ENCODE measurements around the gene MT1B. TPM values are rescaled to one million over a fixed set of nuclear protein-coding genes. Genes with fewer than 3 reads are reported as not detected.

MT1B gene
- total RNA-seq, 1 donor from 2014 or later = not detected

DNA sequence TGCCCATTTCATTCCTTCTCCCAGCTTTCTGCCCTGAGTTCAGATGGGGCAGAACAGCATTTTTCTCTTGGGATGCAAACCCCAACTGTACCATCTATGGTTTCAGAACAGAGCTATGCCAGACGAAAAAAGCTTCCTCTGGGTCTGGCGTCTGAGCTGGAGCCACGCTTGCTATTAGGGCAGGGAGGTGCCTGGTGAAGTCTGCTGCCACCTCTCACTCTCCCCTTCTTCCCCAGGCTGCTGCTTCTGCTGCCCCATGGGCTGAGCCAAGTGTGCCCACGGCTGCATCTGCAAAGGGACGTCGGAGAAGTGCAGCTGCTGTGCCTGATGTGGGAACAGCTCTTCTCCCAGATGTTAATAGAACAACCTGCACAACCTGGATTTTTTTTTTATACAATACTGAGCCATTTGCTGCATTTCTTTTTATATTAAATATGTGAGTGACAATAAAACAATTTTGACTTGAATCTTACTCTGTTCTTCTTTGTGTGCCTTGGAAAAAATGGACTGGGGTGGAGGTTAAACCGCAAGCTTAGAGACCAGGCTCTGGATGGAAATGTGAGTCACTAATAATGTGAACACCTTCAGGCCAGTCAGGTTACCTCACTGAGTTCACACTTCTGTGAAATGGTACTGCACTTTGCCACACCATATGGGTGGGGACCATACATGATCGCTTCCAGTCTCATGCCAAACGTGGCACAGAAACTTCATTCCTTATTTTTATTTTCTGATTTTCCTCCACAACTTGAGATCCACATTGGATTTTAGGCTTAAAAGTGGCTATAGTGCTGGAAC lies 14.9 kb upstream of the MT1B start:
- no peak for DNase-seq (ENCODE audit: low read depth)

DNA sequence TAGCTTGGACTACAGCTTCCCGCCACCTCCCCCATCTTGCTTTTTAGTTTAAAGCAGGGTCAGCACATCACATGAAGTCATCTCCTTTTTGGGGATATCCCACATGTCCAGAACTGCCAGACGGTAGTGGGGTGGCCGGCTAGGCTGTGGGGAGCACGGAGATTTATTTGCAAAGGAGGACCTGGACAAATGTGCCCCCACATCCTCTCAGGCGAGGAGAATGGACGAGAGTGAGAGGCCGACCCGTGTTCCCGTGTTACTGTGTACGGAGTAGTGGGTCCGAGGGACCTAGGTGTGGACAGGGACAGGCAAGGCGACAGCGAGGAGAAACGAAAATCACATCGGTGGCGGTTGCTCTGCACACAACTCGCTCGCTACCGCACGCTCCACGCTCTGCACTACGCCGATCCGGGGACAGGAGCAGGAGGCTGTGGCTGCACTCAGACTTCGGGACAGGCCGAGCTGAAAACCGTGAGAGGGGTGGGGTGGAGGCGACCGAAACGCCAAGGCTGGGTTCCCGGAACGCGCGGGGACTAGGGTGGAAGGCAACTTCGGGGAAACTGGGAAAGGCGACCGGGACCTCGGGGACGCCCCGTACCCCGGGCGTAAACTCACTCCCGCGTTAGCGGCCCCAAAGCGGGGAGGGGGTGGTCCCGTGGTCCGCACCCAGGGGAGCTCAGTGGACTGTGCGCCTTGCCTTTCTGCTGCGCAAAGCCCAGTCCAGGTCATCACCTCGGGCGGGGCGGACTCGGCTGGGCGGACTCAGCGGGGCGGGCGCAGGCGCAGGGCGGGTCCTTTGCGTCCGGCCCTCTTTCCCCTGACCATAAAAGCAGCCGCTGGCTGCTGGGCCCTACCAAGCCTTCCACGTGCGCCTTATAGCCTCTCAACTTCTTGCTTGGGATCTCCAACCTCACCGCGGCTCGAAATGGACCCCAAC lies 13.6 kb upstream of the MT1B start, which contains the start of gene MT1A:
Gene MT1A, plus strand, starts transcription at position 853 of the 937 bp plus-strand sequence. Its CDS starts 73 bp downstream, at position 926.
- DNase-seq (ENCODE audit: low read depth) = no peak

DNA sequence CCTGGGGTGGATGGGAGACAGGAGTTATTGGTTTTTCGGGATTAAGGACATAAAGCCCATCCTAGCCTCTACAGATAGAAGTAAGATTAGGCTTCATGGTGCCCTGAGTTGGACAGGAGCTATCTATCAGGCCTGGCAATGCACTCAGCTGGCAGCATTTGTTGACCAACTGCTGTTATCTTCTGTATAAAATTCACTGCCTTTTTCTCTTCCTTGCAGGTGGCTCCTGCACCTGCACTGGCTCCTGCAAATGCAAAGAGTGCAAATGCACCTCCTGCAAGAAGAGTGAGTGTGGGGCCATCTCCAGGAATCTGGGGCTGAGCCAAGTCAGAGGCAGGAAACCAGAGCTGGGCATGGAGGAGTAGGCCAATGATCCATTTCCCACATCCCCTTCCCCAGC lies 12.6 kb upstream of the MT1B start:
- no peak for DNase-seq (ENCODE audit: low read depth)

DNA sequence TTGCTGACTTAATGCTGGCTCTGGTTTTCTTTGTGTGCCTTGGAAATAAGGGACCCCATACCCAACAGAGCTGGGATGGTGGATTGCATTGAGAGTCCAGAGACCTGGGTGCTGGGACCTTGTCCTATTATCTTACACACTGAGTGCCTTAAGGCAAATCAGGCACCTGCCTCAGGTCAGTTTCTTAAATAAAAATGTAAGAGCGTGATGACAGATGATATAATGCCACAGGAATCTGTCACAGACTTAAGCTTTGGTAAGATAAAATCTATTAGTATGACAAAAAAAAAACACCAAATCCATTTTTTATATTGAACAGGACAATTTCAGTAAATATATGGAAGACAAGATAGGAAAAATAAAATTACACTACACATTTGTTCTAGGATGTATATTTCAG lies 11.6 kb upstream of the MT1B start:
- no peak for DNase-seq (ENCODE audit: low read depth)

DNA sequence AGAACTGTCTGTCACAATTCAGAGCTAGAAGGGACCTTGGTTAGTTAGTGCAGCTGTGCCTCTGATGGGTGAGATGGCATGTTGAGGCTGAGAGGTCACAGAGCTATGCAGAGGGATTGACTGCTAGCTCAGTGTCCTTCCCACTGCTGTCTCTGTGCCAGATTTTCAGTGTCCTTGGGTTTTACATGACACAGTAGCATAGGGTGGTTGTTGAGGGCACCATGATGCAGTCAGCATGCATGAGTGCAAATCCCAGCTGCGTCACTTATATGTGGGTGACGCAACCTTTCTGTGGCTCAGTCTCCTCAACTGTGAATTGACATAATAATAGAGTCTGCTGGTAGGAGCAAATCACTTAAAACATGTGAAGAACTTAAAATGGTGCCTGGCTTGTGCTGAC lies 10.5 kb upstream of the MT1B start:
- peak; percentile 77 for DNase-seq (ENCODE audit: low read depth)

DNA sequence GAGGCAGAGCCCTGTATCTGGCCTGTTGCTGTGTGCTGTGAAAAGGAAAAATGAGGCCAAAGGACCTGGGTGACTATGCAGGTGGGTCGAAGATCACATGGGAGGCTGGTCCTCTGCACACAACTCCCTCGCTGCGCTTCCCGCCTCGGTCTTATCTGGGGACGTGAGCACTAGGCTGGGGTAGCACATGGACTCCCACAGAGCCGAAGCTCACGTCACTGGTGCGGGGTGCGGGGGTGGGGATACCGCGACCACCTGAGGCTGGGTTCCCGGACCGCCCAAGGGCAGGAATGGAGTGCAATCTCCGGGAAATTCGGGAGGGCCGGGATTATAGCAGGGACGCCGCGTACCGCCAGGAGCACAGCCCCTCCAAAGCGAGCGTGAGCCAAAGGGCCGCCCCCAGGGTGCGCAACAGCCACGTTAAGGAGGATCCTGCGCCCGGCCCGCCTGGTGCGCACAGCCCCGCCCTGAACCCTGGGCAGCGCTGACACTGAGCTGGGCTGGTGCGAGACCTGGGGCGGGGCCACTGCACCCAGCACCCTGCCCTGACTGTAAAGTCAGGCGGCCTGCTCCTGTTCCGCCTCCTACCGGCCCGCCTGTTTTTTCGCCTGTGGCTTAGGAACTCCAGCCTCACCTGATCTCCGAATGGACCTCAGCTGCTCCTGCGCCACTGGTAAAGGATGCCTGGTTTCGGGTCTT lies 8.5 kb upstream of the MT1B start:
- peak; percentile 24 for DNase-seq (ENCODE audit: low read depth)

DNA sequence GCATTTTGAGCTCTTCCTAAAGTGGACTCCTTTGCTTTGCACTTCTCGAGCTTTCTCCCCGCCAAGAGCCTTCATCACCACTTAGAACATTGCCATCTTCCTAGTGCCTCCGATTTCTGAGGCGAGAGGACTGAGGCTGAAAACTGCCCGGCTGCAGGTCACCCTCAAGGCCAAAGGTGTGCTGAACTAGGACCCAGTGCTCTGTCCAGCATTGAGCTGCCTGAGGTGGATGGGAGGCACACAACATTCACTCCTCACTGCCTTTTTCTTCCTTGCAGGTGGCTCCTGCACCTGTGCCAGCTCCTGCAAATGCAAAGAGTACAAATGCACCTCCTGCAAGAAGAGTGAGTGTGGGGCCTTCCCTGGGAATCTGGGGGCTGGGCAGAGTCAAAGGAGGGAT lies 7.9 kb upstream of the MT1B start:
- no peak for DNase-seq (ENCODE audit: low read depth)

DNA sequence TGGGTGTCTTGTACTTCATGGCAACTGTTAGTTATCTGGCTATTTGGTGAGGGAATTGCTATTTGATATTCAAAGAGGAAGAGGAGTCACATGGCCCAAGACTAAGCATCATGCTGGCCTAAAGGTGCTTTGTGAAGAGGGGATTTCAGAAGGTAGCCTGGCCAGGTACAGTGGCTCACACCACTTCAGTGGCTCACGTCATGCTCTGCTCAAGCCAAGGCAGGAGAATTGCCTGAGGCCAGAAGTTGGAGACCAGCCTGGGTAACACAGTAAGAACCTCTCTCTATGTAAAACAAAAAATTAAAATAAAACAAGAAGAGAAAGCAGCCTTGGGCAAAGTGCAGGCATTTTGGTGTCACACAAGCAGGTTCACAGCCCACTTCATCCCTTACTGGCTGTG lies 6.4 kb upstream of the MT1B start:
- DNase-seq (ENCODE audit: low read depth) = no peak

DNA sequence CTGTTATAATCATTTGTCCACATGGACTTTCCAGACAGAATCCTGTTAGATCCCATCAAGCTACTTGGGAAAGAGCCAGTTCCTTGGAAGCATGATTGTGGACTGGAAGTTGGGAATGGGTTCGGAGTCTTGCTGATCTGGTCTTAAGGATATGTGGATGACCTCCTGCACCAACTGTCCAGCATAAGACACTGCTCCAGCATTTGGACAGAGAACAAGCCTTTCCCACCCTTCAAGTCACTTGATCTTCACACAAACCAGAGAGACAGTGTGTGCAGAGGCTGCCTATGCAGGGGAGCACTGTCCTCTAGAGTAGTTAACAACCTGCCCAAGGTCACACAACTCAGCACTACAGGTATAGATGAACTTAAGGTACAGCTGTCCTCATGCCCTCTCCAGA lies 5.8 kb upstream of the MT1B start:
- no peak for DNase-seq (ENCODE audit: low read depth)

DNA sequence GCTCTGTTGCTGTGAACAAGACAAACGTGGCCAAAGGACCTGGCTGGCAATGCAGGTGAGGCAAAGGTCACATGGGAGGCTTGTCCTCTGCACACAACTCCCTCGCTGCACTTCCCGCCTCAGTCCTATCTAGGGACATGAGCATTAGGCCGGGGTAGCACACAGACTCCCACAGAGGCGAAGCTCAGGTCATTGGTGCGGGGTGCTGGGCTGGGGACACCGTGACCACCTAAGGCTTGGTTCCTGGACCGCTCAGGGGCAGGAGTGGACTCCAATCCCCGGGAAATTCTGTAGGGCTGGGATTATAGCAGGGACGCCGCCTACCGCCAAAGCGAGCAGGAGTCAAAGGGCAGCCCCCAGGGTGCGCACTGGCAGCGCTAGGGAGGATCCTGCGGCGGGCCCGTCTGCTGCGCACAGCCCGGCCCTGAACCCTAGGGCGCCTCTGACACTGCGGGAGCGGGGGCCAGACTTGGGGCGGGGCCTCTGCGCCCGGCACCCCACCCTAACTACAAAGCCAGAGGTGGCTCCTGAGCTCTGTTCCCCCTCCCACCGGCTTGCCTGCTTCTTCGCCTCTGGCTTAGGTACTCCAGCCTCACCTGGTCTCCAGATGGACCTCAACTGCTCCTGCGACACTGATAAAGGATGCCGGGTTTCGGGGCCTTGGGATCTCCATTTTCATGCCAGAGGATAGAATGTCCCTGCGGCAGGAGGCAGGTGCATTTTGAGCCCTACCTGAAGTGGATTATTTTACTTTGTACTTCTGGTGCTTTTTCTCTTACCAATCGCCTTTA lies 3.9 kb upstream of the MT1B start:
- no peak for DNase-seq (ENCODE audit: low read depth)

DNA sequence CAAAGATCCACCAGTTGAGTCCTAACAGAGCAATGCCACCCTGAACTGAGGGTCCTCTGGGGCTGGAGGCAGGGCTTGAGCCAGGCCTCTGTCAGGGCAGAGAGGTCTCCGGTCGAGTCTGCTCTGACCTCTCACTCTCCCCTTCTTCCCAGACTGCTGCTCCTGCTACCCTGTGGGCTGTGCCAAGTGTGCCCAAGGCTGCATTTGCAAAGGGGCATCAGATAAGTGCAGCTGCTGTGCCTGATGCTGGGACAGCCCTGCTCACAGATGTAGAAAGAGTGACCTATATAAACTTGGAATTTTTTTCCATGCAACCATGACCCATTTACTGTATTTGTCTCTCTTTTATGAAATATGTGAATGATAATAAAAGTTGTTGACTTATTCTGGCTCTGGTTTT lies 2.4 kb upstream of the MT1B start:
- no peak for DNase-seq (ENCODE audit: low read depth)

DNA sequence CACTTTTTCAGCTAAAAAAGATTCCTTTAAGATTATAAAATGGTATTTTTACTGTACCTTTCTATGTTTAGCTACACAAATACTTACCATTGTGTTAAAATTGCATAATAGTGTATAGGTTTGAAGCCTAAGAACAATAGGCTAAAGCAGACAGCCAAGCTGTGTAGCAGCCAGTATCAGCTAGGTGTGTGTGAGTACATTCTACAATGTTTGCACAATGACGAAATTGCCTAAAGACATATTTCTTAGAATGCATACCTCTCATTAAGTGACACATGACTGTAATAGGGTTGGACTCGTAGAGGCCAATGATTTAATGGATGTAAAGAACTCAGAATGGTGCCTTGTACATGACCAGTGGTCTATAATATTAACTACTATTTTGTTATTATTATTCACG lies 1.9 kb upstream of the MT1B start:
- DNase-seq (ENCODE audit: low read depth) = no peak

DNA sequence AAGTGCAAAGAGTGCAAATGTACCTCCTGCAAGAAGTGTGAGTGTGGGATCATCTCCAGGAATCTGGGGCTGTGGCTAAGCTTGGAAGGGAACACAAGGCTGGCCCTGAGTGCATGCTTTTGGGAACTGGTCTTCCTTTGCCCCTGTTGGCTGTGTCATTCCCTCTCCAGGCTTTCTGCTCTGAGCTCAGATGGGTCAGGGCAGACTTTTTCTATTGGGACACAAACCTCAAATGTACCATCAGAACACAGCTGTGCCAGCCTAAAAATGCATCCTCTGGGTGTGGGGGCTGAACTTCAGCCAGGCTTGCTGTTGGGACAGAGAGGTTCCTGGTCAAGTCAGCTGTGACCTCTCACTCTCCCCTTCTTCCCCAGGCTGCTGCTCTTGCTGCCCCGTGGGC lies 914 bp downstream of the MT1B start:
- DNase-seq (ENCODE audit: low read depth) = peak; percentile 13

DNA sequence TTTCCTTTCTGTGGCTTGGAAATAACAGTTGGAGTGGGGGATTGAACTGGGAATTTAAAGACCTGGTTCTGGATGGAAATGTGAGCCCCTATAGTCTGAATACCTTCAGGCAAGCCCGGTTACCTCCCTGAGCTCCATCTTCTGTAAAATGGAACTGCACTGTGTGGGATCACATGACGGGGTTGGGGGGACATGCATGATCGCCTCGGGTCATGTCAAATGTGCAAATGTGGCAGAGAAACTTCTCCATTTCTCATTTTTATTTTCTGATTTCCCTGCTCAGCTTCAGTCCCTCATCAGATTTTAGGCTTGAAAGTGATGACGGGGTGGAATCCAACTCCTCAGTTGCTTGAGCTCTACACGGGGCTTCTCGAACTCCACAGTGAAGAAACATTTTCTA lies 1.5 kb downstream of the MT1B start:
- DNase-seq (ENCODE audit: low read depth) = no peak

DNA sequence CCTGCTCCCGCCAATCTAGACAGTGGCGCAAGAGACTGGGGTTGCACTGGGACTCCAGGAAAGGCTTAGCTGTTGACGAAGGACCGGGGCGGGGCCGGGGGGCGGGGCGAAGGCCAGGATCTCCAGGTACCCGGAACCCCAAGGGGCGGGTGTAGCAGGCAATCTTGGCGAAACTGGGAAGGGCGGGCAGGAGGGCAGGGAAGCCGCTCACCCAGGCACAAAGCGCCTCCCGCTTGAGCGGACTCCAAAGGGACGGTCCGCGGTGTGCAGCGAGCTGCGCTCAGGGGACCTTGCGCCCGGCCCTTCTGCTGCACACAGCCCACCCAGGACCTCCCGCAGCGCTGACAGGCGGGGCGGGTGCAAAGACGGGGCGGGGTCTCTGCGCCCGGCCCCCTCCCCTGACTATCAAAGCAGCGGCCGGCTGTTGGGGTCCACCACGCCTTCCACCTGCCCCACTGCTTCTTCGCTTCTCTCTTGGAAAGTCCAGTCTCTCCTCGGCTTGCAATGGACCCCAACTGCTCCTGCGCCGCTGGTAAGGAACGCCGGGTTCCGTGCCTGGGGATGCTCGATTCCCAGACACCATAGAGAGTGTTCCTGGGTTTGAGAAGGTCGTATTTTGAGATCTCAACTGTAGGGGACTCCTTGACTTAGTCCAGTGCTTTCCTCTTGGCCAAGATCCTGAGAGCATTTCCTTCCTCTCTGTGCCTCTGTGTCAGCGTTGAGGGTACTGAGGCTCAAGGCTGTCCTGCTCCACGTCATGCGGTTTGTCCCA lies 6.1 kb downstream of the MT1B start, which contains the start of gene MT1F:
Gene MT1F, plus strand, starts transcription at position 405 of the 772 bp plus-strand sequence. Its CDS starts 100 bp downstream, at position 505.
- DNase-seq (ENCODE audit: low read depth) = no peak

DNA sequence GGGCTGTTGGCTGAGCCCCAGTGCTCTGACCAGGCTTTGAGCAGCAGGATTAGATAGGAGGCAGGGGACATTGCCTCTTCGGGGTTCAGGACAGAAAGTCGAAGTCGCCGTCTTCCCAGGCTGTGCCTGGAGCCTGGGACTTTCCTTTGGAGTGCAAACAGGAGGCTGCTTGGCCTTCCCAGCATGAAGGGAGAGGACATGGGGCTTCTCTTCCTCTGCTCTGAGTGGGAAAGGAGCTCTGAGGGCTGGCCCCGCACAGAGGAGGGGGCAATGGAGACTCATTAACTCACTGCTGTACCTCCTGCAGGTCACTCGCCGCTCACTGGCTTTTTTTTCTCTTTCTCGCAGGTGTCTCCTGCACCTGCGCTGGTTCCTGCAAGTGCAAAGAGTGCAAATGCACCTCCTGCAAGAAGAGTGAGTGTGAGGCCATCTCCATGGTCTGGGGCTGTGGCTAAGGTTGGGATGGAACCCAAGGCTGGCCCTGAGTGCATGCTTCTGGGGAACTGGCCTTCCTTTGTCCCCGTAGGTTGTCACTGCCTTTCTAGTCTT lies 6.7 kb downstream of the MT1B start:
- no peak for DNase-seq (ENCODE audit: low read depth)

DNA sequence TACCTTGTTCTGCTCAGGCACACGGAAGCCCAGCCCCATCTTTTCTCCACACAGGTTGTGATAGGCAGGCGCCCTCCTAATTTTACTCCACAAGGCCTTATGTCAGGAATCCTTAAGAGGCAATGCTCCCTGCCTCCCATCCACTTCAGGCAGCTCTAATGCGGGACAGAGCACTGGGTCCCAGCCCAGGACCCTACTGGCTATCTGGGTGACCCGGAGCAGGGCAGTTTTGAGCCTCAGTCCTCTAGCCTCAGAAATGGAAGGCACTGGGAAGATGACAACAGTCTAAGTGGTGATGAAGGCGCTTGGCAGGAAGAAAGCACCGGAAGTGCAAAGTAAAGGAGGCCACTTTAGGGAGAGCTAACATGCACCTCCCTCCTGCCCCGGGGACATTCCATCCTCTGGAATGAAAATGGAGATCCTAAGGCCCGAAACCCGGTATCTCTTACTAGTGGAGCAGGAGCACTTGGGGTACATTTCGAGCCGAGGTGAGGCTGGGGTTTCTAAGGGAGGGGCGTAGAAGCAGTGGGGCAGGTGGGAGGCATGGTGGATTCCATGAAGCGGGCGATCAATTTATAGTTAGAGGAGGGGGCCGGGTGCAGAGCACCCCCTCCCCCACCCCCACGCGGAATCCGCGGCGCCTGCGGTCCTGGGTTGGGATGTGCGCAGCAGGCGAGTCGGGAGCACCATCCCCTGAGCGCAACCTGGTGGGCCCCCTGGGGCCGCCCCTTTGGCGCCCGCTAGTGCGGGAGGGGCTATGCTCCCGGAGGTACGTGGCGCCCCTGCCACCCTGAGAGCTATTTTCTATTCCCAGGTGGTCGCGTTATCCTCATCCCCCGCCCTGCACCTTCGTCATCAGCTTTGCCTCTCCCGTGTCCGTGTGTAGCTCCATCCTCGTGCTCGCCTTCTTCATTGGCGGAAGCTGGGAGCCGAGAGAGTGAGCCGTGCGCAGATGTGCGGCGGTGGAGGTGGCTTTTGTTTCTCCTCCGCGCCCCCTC lies 11.0 kb downstream of the MT1B start:
- DNase-seq (ENCODE audit: low read depth) = no peak

DNA sequence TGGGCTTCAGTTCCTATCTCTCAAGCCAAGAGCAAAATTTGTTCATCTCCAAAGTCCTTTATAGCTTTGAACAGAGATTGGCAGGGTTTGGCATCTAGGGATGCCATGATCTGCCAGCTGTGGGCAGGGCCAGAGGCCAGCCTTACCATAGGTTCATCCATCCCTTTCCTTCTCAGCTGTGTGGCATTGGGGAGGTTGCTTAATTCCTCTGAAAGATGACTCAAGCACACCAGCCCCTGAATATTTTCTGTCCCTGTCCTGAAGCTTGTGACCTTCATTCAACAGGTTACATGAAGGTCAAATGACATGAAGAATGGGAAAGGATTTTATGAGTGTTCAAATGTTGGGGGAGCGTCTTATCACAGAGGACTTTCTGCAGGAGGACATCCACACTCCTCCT lies 12.8 kb downstream of the MT1B start:
- DNase-seq (ENCODE audit: low read depth) = no peak
